RWPE2 (cell line): Measurements from ENCODE around the gene FCN3.
"Not testable (repeated sequence)": the region's sequence is repeated elsewhere in the genome, so short reads cannot be mapped to it uniquely, and the experiment has no call there.

Experiments used
- ATAC-seq: fragments of 200-7000 bp; cut with Tn5 transposase; 3 replicates; pipeline ENCODE4 v1.9.1; 2021; ENCODE audit warnings: low read depth
- DNase-seq: peaks from one replicate; pipeline ENCODE4 v3.0.0-alpha.2; 2020; ENCODE audit warnings: low spot score
- H3K27ac ChIP-seq: fragments of 450-650 bp; 2 replicates; pipeline ENCODE4 v1.5.1; 2017; ENCODE audit warnings: mild to moderate bottlenecking; ENCODE audit not compliant: poor library complexity, severe bottlenecking
- H3K27me3 ChIP-seq: fragments of 250-450 bp; sonication (Bioruptor Pico); 2 replicates; pipeline ENCODE4 v1.5.1; 2021; ENCODE audit warnings: mild to moderate bottlenecking, moderate library complexity; ENCODE audit not compliant: insufficient read depth, poor library complexity, severe bottlenecking
- H3K36me3 ChIP-seq: fragments of 250-450 bp; sonication (Bioruptor Pico); 2 replicates; pipeline ENCODE4 v1.5.1; 2020; ENCODE audit warnings: low read depth, mild to moderate bottlenecking, moderate library complexity
- H3K4me1 ChIP-seq: fragments of 250-450 bp; sonication (Bioruptor Pico); 2 replicates; pipeline ENCODE4 v1.5.1; 2021; ENCODE audit warnings: mild to moderate bottlenecking, moderate library complexity; ENCODE audit not compliant: insufficient read depth, poor library complexity, severe bottlenecking
- H3K4me3 ChIP-seq: fragments of 250-450 bp; sonication (Bioruptor Pico); 2 replicates; pipeline ENCODE4 v1.5.1; 2021; ENCODE audit warnings: mild to moderate bottlenecking, moderate library complexity; ENCODE audit not compliant: severe bottlenecking
- H3K9me3 ChIP-seq: fragments of 250-450 bp; sonication (Bioruptor Pico); 2 replicates; pipeline ENCODE4 v1.5.1; 2021; ENCODE audit warnings: mild to moderate bottlenecking, moderate library complexity; ENCODE audit not compliant: severe bottlenecking
- CTCF ChIP-seq: fragments of 450-650 bp; IDR thresholded peaks from one replicate; pipeline ENCODE4 v1.5.1; 2017; ENCODE audit warnings: mild to moderate bottlenecking, moderate library complexity; ENCODE audit not compliant: poor library complexity, severe bottlenecking

Gene FCN3

GRCh38 chr1:27392778-27393635, 18.4 kb upstream of the FCN3 start:
- Histone ChIP-seq H3K27ac (peak overlapping the region; percentile 58), H3K27me3 (no peaks in the 10 kb centered on the region), H3K9me3 (no peaks in the 10 kb centered on the region), H3K4me3 (peak overlapping the region; percentile 92), H3K4me1 (peaks cover 8% of the 10 kb centered on the region), H3K36me3 (no peaks in the 10 kb centered on the region)
- DNase-seq (no peak), ATAC-seq (no peak)
- TF ChIP-seq CTCF, result peak; percentile 30

- H3K36me3 ChIP-seq, result no peaks in the 10 kb centered on the region
- H3K27me3 ChIP-seq, result no peaks in the 10 kb centered on the region
- H3K27ac ChIP-seq, result peak within 1 kb of the TSS; percentile 58
- peaks cover 8% of the 10 kb centered on the region for H3K4me1 ChIP-seq
- no peaks in the 10 kb centered on the region for H3K9me3 ChIP-seq
- peak; percentile 86 for TF ChIP-seq CTCF
- H3K4me3 ChIP-seq, result peak within 1 kb of the TSS; percentile 92
- peak; percentile 82 for ATAC-seq
- peak; percentile 90 for DNase-seq
Observed at GRCh38 chr1:27392096-27392777, 17.6 kb upstream of the FCN3 start, which contains the start of gene GPR3. Gene GPR3, plus strand, starts transcription at chr1:27392622. Its CDS starts 1,177 bp downstream, at chr1:27393799.

DNA sequence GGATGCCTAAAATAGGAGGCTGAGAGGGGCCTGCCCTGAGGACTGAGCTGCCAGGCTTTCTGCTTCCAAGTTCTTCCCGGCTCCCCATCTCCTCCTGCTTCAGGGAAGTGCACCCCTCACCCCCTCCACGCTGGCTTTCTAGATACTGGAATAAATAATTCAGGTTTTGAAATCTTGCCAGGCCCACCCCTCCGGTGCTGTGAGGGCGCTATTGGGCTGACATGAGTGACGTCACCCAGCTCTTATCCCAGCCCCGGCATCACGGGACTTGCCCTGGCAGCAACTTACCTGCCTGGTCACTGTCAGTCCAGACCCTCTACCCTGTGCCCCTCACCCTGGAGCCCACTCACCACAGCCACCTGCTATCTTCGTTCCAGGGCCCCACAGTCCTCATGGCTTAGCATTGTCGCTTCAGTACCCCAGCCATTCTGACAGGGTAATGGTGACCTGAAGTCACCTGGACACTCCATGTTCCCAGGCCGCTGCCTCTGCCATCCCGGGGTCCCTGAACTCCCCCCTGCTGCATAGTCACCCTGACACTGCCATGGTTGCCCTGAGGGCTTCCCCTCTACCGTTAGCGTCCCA, 17.0 kb upstream of the FCN3 start:
- TF ChIP-seq CTCF, result no peak
- DNase-seq (no peak), ATAC-seq (no peak)
- Histone ChIP-seq H3K4me3 (peak overlapping the region; percentile 92), H3K36me3 (no peaks in the 10 kb centered on the region), H3K27ac (peak overlapping the region; percentile 58), H3K27me3 (no peaks in the 10 kb centered on the region), H3K4me1 (peaks cover 8% of the 10 kb centered on the region), H3K9me3 (no peaks in the 10 kb centered on the region)

DNA sequence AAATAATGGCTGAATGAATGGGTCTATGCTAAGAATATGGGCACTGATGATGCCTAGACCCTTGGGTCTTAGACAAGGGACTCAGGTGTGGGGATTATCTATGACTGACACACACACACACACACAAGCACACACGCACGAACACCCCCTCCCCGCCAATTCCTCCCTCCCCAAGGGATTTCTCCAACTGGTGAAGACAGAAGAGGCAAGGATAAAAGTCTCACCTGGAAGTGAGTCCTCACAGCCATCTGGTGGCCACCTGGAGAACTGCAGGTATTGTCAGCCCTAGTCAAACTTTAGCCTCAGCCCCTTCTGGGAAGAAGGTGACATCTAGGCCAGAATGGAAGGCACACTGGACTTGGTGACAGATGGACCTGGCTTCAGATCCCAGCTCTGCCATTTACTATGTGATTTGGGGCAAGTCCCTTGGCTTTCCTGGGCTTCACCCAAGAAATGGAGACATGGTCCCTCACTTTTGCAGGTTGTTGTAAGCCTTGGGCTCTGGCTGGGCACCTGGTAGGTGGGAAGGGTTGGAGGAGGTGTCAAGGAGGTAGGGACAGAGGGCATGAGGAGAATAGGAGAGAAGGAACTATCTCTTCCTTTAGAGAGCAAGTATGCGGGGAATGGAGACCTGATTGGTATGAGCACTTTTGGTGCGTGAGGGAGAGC, 13.8 kb upstream of the FCN3 start:
- peaks cover 5% of the 10 kb centered on the region for H3K4me1 ChIP-seq
- TF ChIP-seq CTCF, result peak; percentile 88
- H3K4me3 ChIP-seq, result no peak overlapping the region
- no peaks in the 10 kb centered on the region for H3K27me3 ChIP-seq
- no peaks in the 10 kb centered on the region for H3K9me3 ChIP-seq
- no peak overlapping the region for H3K27ac ChIP-seq
- DNase-seq (no peak), ATAC-seq (0 out of 3 replicates have a peak, but pooled peaks have one; percentile 22)
- H3K36me3 ChIP-seq, result no peaks in the 10 kb centered on the region

- not testable (repeated sequence) for H3K27ac ChIP-seq, H3K4me1 ChIP-seq, H3K27me3 ChIP-seq, H3K9me3 ChIP-seq, H3K36me3 ChIP-seq, H3K4me3 ChIP-seq, ATAC-seq, DNase-seq
Observed at GRCh38 chr1:27384797-27385196, 10.2 kb upstream of the FCN3 start.
